Activated CD8-positive, alpha-beta memory T cell treated with anti-CD3 and anti-CD28 coated beads, Interleukin-2, amount 50 U/mL, for 1 hour (primary cell): ENCODE measurements around the gene NBPF26.
"Not testable (repeated sequence)": the region's sequence is repeated elsewhere in the genome, so short reads cannot be mapped to it uniquely, and the experiment has no call there.

Experiments used
- DNase-seq: peaks from one replicate; pipeline ENCODE4 v3.0.0-alpha.2; 2020; ENCODE audit errors: extremely low read depth

Gene NBPF26

DNA sequence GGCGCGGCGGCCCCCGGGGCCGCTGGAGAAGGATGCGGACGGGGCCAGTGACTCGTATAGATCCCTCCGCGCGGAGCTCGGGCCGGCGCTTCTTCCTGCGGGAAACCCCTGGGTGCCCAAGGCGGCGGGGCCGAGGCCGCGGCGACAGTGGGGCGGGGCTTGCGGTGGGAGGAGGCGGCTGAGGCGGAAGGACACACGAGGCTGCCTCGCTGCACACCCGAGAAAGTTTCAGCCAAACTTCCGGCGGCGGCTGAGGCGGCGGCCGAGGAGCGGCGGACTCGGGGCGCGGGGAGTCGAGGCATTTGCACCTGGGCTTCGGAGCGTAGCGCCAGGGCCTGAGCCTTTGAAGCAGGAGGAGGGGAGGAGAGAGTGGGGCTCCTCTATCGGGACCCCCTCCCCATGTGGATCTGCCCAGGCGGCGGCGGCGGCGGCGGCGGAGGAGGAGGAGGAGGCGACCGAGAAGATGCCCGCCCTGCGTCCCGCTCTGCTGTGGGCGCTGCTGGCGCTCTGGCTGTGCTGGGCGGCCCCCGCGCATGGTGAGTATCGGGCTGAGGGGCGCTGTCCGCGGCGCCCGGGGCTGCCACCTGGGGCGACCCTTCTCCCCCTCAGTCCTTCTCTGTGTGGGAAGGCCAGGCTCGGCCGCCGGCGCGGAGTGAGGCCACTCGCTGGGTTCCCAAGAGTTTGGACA, at the start of gene NBPF26:
NBPF26 (plus strand) TSS at position 231 of the 688 bp plus-strand sequence.
- peak; percentile 2 for DNase-seq

DNA sequence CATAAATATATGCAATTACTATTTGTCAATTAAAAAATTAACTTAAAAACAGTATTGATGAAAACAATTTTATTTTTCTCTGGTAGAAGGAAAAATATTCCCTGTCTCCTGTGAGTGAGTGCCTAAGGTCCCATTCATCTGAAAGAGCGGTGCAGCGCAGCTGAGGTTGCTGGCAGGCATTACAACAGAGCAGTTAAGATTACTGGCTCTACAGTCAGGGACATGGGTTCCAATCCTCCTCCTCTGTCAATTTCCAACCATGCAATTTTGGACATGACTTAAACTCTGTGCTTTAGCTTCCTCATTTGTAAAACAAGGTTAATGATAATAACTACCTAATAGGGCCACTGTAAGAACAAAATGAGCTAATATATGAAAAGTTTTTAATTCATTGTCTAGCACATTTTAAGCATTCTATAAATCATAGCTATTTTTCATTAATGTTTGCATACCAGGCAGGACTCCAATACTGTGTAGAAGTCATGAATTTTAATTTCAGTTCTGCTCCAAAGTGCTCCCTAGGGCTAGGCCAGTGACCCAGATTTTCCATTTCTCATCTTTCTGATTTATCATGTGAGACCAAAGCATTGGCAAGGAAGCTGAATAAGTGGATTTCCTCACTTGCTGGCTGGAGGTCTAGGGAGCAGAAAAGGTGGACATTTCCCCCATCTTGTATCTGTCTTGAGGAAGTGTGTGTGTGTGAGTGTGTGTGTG, 43.5 kb upstream of the NBPF26 start:
- not testable (repeated sequence) for DNase-seq

DNA sequence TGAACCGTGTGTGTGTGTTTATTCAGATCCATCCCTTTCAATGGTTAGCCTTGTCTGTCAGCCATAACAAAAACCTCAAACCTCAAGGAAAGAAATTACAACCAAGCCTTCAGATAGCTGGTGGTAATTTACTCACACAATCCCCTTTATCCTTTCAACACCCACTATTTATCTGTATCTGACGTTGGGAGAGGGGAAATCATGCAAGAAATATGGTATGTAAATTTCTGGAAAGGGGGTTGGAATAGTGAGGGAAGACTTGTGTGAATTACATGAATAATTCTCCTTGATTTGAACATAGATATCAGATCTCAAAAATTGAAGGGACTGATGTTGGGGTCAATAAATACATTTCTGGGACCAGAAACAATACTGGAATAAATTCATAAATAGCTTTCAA, 42.8 kb upstream of the NBPF26 start:
- DNase-seq, result not testable (repeated sequence)

DNA sequence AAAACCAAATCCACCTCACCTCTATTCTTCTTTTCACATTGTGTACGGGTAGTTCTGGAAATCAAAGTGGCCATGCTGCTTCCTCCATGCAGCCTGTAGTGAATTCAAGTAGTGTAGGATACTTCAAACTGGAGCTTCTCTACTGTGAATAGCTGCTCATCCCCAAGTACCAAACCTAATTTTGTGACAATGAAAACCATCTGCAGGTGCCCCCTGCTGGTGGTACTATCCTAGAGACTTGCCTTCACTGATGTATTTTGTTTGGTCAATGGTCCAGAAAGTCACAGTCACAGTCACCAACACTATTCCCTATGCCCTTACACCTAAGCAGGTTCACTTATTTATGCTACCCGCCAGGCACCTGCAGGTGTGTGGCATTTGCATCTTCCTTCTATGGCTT, 39.3 kb upstream of the NBPF26 start:
- DNase-seq, result not testable (repeated sequence)

DNA sequence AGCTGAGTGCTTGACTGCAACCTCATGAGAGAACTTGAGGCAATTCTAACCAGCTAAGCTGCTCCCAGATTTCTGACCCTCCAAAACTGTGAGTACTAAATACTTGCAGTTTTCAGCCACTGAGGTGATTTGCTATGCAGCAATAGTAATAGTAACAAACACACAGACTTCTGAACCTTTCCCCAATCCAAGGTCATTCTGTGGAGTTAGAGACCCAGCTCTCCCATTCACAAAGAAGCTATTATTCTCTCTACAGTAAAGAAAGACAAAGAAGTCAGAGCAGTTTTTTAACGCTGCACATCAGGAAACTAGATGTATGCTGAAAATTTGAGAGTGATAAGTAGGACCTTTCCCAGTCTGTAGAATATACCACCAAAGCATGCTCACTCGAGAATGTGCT, 38.1 kb upstream of the NBPF26 start:
- DNase-seq, result not testable (repeated sequence)

DNA sequence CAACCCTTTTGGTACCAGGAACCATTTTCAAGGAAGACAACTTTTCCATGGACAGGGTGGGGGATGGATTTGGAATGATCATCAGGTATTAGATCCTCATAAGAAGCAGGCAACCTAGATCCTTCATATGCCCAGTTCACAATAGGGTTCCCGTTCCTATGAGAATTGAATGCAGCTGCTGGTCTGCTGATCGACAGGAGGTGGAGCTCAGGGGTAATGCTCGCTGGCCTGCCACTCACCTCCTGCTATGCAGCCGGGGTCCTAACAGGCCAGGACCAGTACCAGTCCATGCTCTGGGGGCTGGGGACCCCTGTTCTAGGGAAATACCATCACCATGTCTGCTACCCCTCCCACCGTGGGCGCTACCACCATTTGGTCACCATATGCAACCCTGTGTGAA, 36.5 kb upstream of the NBPF26 start:
- not testable (repeated sequence) for DNase-seq

DNA sequence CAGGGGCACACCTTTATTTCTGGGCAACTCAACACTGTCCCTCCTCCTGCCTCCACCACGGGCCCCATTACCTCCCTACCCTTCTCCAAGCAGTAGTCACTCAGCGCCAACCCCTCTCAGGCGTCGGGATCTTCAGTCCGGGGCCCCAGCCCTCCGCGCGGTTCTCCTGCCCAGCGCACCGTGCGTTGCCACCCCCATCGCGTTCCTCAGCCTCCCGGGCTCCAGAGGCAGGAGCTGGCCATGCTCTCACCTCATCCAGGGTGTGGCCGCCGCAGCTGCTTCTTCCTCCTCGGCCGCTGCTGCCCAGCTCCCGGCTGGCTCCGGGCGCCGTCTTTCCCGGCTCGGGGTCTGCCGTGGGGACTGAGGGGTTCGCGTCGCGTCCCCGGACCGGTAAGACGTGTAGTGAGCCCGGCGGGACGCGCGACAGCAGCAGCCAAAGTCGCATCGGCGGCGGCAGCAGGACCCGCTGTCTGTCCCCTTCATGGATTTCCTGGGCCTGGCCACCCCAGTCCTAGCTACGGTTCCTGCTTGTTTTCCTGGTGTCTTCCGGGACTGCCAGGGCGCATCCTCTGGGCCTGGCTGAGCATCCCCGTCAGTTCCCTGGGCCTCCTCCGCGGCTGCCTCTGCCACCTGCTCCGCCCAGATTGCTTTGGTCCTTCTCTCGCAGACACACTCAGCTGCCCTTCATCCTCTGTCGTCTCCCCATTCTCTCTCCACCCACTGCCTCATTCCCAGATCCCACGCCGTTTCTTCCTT, 22.8 kb upstream of the NBPF26 start:
- not testable (repeated sequence) for DNase-seq

DNA sequence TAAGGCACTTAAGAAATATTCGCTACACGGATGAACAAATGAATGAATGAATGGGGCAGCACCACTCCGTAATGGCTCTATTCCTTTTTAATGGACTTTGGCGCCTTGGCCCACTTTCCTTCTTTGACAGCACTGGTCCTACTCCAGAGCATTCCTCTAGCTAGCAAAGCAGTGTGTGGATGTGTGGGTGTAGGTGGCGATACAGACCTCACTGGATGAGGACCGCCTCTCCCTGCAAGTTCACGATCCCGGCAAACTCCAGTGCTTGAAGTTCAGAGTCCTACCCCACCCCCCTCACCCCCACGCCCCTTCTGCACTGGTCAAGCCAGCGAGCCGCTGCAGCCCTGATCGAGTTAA, 409 bp upstream of the NBPF26 start:
- not testable (repeated sequence) for DNase-seq

DNA sequence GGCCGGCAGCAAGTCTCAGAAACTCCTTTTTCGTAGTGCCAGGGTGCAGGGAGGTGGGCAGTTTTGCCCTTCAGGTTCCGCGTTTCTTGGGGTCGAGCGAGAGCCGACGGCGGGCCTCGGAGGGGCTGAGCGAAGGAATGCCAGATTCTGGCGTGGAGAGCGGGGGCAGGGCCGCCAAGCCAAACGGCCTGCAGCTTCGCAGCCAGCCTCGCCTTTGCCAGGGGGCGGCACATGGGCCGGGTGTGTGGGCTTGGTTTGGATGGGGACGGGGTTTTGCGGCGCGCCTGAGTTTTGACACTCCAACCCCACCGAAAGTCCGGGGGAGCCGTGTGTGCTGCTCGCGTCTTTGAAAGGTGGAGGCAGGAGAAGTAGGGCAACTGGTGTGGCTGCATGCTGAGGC, 762 bp downstream of the NBPF26 start:
- not testable (repeated sequence) for DNase-seq

DNA sequence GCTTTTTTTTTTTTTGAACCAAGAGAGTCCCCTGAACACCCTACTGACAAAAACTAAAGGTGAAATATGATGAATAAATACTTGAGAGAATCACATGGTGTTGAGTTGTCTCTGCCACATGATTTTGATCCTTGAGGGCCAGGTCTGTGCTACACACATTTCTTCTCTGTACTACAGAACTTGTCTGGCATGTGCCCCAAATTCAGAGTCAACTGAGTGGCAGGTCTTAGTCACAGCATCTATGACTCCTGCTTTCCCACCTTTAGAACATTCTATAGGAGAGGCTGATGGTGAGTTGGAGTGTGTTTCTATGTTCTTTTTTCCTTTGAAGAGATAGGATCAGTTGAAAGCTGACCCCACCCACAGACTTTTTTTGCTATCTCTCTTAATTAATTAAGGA, 5.1 kb downstream of the NBPF26 start:
- DNase-seq, result not testable (repeated sequence)

DNA sequence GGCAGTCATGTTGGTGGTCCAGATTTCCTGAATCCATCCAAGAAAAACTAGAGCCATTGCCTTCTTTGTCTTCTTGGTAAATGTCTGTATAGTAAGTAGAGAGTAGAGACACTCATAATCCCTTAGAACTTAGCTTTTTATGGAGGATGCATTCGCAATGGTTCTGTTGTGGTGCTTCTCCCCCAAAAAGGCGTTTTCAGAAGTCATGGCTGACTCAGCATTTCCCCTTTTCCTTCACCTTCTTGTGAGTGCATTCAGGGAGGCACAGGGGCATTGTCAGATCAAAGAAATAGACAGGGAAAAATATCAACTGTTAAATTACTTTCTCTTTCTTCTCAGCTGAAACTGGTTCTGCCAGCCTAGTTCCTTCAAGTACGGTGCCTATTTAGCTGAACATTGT, 45.3 kb downstream of the NBPF26 start:
- DNase-seq, result not testable (repeated sequence)

DNA sequence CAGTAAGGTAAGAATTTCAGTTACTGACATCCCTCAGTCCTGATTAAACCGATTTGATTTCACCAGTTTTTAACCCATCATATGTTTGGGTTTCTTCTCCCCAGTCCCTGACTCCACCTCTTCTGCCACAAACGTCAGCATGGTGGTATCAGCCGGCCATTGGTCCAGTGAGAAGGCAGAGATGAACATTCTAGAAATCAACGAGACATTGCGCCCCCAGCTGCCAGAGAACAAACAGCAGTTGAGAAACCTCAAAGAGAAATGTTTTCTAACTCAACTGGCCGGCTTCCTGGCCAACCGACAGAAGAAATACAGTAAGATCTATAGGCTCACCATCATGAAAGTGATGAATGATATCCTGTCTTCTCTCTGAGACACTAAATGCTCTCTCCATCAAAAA, 81.7 kb downstream of the NBPF26 start:
- not testable (repeated sequence) for DNase-seq

DNA sequence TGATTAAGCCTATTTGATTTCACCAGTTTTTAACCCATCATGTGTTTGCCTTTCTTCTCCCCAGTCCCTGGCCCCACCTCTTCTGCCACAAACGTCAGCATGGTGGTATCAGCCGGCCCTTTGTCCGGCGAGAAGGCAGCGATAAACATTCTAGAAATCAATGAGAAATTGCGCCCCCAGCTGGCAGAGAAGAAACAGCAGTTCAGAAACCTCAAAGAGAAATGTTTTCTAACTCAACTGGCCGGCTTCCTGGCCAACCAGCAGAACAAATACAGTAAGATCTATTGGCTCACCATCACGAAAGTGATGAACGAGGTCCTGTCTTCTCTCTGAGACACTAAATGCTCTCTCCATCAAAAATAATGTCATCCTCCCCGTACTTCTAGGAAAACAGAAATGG, 88.1 kb downstream of the NBPF26 start:
- not testable (repeated sequence) for DNase-seq

DNA sequence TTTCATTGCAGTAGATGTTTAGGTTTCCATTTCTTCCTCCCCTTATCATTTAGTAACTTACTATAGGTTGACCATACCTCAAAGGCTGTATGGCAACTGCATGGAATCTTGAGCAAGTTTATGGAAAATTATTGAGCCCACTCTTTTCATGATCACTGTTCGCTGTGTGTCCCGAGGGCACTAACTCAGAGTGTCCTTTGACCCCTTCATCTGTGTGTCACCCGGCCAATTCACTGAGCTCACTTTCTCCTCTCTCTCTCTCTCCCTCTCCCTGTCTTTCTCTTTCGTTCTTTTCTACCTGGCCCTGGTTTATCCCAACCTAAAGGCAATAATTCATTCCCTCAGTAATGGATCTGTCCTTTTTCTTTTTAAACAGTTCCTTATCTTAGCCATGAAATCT, 101.3 kb downstream of the NBPF26 start:
- not testable (repeated sequence) for DNase-seq

DNA sequence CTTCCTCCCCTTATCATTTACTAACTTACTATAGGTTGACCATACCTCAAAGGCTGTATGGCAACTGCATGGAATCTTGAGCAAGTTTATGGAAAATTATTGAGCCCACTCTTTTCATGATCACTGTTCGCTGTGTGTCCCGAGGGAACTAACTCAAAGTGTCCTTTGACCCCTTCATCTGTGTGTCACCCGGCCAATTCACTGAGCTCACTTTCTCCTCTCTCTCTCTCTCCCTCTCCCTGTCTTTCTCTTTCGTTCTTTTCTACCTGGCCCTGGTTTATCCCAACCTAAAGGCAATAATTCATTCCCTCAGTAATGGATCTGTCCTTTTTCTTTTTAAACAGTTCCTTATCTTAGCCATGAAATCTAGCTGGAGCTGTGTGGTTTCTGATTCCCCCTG, 102.9 kb downstream of the NBPF26 start:
- DNase-seq, result not testable (repeated sequence)

DNA sequence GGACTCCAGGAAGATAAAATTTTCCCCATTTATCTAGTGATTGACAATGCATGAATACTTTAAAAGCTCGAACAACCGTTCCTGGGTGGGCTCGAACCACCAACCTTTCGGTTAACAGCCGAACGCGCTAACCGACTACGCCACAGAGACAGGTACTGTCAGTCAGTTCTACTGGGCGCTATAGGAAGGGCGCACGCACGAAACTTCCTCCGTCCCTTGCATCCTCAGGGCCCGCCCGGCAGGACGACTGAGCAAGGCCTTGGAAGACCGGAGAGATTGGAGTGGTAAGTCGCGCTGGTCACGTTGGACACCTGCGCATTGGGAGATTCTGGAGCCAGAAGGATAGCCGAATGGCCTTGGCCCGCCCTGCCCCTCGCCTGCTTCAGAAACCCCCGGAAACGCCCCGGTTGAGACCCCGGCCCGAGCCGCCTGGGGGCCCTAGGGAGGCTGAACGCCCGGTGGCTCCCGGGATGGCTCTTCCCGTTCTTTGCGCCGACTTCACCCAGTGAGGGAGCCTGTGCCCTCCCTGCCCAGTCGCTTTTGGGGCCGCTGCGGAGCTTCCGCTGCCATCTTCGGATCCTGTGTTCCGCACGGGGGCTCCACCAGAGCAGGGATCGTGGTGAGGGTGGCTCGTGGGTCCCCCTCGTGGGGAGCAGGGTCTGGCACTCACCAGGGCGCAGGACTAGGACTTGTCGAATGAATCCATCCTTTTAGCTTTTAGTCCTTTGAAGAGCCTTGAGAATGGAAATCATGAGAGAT, 120.6 kb downstream of the NBPF26 start:
- DNase-seq, result not testable (repeated sequence)

DNA sequence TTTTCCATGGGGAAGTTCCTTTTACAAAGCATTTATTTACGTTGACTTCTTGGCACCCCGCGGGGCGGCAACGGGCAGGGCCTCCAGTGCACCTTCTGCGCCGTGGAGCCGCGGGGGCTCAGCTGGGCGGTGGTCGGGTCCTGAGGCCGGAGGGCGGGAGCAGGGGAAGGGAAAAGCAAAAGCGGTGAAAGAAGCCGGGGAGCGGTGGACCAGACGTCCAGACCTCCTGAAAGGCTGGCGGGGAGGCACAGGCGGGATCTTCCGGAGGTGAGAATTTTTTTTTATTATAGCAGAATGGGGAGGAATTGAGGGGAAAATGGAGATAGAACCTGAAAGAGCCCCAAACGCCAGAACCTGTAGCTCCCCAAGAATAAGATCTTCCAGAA, 121.2 kb downstream of the NBPF26 start:
- not testable (repeated sequence) for DNase-seq

DNA sequence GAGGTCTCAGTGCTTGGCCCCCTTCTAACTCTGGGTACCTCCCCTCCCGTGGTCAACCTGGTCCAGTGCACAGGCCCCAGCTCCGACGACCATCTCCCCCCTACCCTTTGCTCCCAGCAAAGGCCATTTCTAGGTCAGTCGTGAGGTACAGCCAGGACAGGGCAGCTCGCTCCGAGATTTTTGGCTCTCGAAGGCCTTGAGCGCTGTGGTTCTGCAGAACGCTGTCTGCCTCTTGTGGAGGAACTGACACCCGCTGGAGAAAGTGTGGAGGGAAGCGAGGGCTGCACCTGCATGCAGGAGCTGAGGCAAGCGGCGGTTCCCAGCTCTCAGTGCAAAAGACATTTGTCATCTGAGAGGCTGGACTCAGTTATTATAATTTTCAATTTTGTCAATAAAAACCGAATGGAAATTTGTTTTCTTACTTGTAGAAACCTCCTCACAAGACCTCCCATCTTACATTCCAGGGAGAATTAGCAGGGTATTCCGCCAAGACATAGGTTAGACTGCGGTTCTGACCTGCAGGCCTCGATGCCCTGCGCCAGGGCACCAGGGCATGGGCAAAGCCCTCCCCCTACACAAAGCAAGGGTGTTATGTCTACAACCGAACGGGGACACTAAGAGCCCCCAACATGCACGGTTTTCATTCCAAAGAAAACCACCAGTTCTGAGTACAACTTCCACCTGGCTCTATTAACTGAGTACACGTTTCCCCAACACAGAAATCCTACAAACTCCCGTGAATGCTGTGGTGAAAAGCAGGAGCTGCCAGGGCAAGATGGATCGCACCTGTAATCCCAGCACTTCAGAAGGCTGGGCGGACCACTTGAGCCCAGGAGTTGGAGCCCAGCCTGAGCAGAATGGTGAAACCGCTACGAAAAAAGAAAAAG, 125.9 kb downstream of the NBPF26 start:
- DNase-seq, result not testable (repeated sequence)

DNA sequence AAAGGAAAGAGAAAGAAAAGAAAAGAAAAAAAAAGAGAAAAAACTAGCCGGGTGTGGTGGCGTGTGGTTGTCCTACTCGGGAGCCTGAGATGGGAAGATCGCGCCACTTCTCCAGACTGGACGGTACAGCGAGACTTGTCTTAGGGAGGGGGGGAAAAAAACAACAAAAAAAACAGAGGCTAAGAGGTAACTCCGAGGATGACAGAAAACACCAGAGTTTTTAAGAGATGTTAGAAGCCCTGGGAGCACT, 126.5 kb downstream of the NBPF26 start:
- not testable (repeated sequence) for DNase-seq

DNA sequence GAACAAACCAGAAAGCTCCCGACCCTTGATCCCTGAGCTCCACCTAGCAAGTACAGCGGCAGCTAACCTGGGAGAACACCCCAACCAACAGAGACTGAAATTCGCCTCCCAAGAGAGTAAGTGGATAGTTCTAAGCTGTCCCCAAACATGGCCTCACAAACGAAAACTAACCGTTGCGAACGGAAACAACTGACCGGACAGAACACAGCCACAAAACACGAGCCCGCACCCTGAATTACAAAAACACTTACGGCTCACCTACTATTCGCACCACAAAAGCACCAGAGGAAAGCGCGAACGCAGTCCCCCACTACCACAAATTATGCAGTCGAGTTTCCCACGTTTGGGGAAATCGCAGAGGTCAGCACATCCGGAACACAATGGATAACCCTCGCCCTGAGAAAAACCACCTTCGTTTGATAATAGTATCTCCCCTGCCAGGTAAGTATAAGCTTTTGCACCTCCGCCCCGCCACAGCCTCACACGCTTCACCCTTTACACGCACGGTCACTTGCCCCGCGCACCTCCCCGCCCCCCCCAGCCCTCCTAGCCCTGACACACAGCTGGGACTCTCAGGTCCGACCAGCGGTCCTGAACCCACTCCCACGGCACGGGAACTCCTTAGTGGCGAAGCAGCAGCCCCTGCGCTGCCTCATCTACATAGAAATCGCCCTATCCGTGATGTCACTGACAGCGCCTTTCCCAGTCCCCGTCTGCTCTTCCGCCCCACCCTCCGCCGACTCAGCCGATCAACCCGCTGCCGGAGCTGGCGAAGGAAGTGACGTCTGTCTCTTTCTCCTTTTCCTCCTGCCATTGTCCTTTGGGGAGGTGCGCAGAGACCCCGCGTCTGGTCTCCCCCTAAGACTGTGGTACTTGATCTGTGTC, 127.0 kb downstream of the NBPF26 start:
- not testable (repeated sequence) for DNase-seq
